T-helper 1 cell (primary cell): ENCODE results near the gene BDP1.
"Not testable (repeated sequence)": the region's sequence is repeated elsewhere in the genome, so short reads cannot be mapped to it uniquely, and the experiment has no call there.

ENCODE experiments used
- DNase-seq, 5 donors: peaks; one replicate each; pipeline ENCODE4 v3.0.0-alpha.2; 2012 to 2020

The BDP1 gene

GRCh38 chr5:71569748-71570509 lies 114.5 kb downstream of the BDP1 start:
- DNase-seq = no peak

DNA sequence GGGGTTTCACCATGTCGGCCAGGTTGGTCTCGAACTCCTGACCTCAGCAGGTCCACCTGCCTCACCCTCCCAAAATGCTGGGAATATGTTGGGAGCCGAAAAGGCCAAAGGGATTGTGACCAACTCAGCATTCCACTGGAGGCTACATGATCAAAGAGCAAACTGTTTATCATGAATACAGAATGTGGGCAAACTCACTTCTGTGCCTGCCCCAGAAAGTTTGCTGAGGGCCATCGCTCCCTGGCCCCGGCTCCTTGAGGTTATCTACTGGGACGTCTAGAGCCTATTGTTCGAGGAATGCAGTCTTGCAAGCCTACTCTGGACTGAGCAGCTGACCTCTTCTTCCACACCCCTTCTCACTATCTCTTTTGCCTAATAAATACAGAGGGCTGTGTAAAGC lies 116.4 kb downstream of the BDP1 start:
- not testable (repeated sequence) for DNase-seq

DNA sequence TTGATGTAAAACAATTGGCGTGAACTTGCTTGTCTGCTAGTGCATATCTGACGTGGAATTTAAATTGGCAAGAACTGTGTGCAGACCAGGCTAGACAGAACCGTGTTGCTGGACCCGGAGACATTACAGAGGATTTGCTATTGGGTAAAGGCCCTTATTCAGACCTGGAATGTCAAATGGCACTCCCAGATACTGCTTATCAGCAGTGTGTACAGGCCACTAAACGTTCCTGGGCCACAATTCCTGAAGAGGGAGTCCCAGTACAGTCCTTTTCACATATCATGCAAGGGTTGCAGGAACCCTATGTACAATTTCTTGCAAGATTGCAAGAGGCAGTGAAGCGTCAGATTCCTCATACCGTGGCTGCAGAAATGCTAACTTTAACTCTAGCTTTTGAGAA lies 118.1 kb downstream of the BDP1 start:
- DNase-seq = no peak

- DNase-seq = not testable (repeated sequence)
Measured at GRCh38 chr5:71575588-71575987, 120.1 kb downstream of the BDP1 start.

- DNase-seq = no peak
Measured at GRCh38 chr5:71576241-71576640, 120.8 kb downstream of the BDP1 start.

DNA sequence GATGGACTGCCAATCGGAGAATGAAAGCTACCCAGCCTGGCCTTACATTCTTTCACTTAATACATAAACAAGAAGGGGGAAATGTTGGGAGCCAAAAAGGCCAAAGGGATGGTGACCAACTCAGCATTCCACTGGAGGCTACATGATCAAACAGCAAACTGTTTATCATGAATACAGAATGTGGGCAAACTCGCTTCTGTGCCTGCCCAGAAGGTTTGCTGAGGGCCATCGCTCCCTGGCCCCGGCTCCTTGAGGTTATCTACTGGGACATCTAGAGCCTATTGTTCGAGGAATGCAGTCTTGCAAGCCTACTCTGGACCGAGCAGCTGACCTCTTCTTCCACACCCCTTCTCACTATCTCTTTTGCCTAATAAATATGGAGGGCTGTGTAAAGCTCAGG lies 122.4 kb downstream of the BDP1 start:
- DNase-seq = not testable (repeated sequence)

- no peak for DNase-seq
Measured at GRCh38 chr5:71582945-71583584, 127.6 kb downstream of the BDP1 start.

DNA sequence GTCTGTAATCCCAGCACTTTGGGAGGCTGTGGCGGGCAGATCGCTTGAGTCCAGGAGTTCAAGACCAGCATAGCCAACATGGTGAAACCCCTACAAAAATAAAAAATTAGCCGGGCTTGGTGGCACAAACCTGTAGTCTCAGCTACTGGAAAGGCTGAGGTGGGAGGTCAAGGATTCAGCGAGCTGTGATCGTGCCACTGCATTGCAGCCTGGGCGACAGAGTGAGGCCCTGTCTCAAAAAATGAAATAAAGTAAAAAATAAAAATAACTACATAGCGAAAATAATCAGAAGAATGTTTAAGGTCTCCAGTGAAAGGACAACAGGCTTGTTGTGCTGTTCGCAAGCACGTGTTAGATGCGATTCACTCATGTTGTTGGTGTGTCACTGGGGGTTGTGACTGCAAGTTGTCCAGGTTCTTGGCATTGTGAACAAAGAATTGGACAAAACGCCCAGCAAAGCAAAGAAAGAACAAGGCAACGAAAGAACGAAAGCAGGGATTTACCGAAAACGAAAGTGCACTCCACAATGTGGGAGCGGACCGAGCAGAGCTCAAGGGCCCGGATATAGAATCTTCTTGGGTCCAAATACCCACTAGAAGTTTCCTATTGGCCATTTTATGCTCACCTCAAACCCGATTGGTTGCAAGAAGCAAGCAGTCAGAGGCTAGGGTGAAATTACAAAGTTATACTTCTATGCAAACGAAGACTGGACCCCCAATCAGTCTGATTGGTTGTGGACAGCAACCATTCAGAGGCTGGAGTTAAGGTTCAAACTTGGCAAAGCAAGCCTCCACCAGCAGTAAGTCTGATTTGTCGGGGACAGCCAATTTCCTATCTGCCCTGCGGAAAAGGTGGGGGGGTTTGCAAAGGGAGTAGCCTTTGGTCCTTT lies 130.8 kb downstream of the BDP1 start:
- DNase-seq = no peak

DNA sequence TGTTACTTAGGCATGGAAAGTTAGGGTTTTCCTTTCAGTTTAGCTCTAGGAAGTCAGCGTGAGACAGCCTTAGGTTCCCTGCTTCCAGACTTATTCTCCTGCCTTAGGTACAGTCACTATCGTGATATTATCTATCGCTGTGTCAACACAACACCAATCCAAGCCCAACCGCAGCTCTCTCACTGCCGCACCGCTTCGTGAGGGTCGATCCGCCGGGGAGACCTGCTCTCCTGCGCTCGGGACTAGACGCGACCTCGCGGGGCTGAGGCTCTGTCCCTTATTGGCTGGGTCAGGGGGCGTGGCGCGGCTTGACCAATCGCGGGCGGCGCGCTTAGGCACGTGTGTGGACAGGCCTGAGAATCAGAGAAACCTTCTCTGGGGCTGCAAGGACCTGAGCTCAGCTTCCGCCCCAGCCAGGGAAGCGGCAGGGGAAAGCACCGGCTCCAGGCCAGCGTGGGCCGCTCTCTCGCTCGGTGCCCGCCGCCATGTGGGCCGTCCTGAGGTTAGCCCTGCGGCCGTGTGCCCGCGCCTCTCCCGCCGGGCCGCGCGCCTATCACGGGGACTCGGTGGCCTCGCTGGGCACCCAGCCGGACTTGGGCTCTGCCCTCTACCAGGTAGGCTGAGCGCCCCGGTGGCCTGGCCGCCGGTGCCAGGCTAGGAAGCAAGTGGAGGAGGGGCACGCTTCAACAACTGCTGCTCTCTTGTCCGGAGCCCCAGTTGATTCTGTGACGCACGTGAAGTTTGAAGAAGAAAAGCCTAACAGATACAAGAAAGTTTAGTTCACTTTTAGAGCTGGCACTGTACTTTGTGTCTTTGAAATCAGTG lies 131.7 kb downstream of the BDP1 start, which contains the start of gene MCCC2:
Gene MCCC2, plus strand, starts transcription at position 400 of the 825 bp plus-strand sequence. Its CDS starts 86 bp downstream, at position 486.
- peak; percentile 89 to 98 (median 94) for DNase-seq

- no peak for DNase-seq
Measured at GRCh38 chr5:71587766-71588532, 132.5 kb downstream of the BDP1 start.

GRCh38 chr5:71588533-71588885 lies 133.1 kb downstream of the BDP1 start:
- DNase-seq = peak in 1 of 5 donors; percentile 8

DNA sequence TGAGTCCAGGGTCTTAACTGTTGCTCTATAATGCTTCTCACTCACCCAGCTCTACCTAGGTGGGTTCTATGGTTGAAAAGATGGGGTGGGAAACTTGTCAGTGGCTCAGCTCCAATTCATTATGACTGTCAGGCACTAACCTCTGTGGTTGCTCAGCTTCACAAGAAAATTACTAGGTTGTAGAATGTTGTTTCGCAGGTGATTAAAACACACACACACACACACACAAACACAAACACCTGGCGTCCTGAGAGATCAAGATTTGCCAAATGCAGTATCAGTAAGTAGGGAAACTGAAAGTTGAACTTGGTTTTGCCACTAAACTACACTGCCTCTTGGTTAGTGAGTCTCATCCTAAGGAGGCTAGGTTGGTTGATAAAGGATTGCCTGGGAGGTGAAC lies 134.5 kb downstream of the BDP1 start:
- peak in 1 of 5 donors; percentile 26 for DNase-seq

- no peak for DNase-seq
Measured at GRCh38 chr5:71591100-71591499, 135.6 kb downstream of the BDP1 start.

- DNase-seq = no peak
Measured at GRCh38 chr5:71596169-71596568, 140.7 kb downstream of the BDP1 start.

GRCh38 chr5:71597001-71597400 lies 141.6 kb downstream of the BDP1 start:
- no peak for DNase-seq

DNA sequence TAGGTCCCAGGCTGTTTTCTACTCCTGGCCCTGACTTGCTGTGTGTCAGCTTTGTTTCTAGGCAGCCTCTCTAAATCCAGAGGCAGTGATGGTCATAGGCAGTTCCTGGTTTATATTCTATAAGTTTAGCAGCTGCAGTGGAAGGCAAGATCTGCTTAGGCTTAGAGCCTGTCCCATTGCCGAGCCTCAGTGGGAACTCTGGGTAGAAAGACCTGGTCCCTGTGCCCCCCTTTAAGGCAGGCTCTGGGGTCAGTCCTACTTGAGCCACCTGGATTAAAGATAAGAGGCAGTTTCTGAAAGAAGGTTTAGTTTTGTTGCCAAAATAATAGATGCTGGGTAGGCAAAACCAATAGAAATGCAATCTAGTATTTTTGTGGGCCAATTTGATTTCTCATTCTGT lies 145.3 kb downstream of the BDP1 start:
- no peak for DNase-seq

- DNase-seq = peak; percentile 16 to 91 (median 45)
Measured at GRCh38 chr5:71601222-71602026, 146.0 kb downstream of the BDP1 start.

DNA sequence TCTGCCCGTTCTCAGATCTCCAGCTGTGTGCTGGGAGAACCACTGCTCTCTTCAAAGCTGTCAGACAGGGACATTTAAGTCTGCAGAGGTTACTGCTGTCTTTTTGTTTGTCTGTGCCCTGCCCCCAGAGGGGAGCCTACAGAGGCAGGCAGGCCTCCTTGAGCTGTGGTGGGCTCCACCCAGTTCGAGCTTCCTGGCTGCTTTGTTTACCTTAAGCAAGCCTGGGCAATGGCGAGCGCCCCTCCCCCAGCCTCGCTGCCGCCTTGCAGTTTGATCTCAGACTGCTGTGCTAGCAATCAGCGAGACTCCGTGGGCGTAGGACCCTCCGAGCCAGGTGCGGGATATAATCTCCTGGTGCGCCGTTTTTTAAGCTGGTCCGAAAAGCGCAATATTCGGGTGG lies 154.5 kb downstream of the BDP1 start:
- not testable (repeated sequence) for DNase-seq

- DNase-seq = no peak
Measured at GRCh38 chr5:71615809-71616208, 160.4 kb downstream of the BDP1 start.
